Psoas muscle (tissue), 8 donors: ENCODE data around the gene ELMOD1. TPM values are rescaled to one million over a fixed set of nuclear protein-coding genes. Genes with fewer than 3 reads are reported as not detected.

ENCODE experiments used
- ATAC-seq, 4 donors: fragments of 200-7000 bp; cut with Tn5 transposase; one replicate each; pipeline ENCODE4 v1.9.1; 2020; ENCODE audit warnings: moderate library complexity in 3 of 4, mild to moderate bottlenecking in 2 of 4
- DNase-seq, 2 donors: peaks; one replicate each; pipeline ENCODE4 v3.0.0-alpha.2; 2020
- H3K27ac ChIP-seq: fragments of 200-600 bp; one replicate; pipeline ENCODE4 v1.8.0; 2022
- H3K27me3 ChIP-seq, 3 donors: fragments of 200-600 bp in 1 of 3; one replicate each; pipeline versions ENCODE4 v1.6.1 to v1.8.0; 2013 to 2022; ENCODE audit warnings: low read length in 2 of 3, mild to moderate bottlenecking in 2 of 3, moderate library complexity in 1 of 3; ENCODE audit not compliant: insufficient read depth in 3 of 3
- H3K36me3 ChIP-seq, 2 donors: fragments of 200-600 bp in 1 of 2; one replicate each; pipeline versions ENCODE4 v1.6.1 to v1.8.0; 2013 to 2022; ENCODE audit warnings: low read depth in 1 of 2, mild to moderate bottlenecking in 1 of 2, moderate library complexity in 1 of 2; ENCODE audit not compliant: insufficient read depth in 1 of 2
- H3K4me1 ChIP-seq: fragments of 200-600 bp; one replicate; pipeline ENCODE4 v1.8.0; 2022
- H3K4me3 ChIP-seq: fragments of 200-600 bp; one replicate; pipeline ENCODE4 v1.8.0; 2022; ENCODE audit warnings: mild to moderate bottlenecking
- H3K9me3 ChIP-seq: fragments of 200-600 bp; one replicate; pipeline ENCODE4 v1.8.0; 2022
- WGBS, 3 donors: extraction: QIAGEN DNeasy Blood & Tissue Kit; methylation state at CpG; one replicate each; pipeline versions ENCODE4 v1.1.6 to v1.1.7; 2013; 5-methylcytosine and 5-hydroxymethylcytosine counted together
- intact Hi-C, 2 donors: fragments of 100-400 bp; cut with DNase I; formaldehyde crosslinking; loops; one replicate each; pipeline versions ENCODE4 v1.11.0 to v1.14.2; 2022
- polyA plus RNA-seq, 3 donors: library from polyadenylated mRNA; stranded (reverse); fragments of 200-250 nt; gene quantifications; one replicate each; pipeline ENCODE4 v1.2.3, GENCODE V29; 2013
- total RNA-seq, 4 donors: library from RNA; stranded (reverse); fragmentation: NEBNext Ultra II Directional in 2 of 4; extraction: Animal tissue kit (Norgen Biotek cat#: 25700) in 2 of 4; gene quantifications; one replicate each; pipeline versions ENCODE4 v1.2.1 to v1.2.4, GENCODE V29; 2021 to 2023
- TF ChIP-seq, protein P1 (sequence below): fragments of 200-600 bp; IDR thresholded peaks from one replicate; pipeline ENCODE4 v1.8.0; 2022; ENCODE audit warnings: antibody characterized with exemption
- donor health status: healthy with polysubstance abuse.
- donor health status: DM: no; HTN: no; CAD: no; lungs with moderate emphysema.
- donor health status: Bipolar disorder and iron deficiency.
- donor health status: healthy.
- donor health status: DM: yes; HTN: yes; CAD: no.
- donor health status: DM: no; HTN: no; CAD: no.
- donor health status: DM: no; HTN: no; CAD: no.
- donor health status: DM: yes; HTN: yes; CAD: no.

ELMOD1 gene
- total and polyA plus RNA-seq, 7 donors = 0.17 to 4.7 (median 1.4) TPM

DNA sequence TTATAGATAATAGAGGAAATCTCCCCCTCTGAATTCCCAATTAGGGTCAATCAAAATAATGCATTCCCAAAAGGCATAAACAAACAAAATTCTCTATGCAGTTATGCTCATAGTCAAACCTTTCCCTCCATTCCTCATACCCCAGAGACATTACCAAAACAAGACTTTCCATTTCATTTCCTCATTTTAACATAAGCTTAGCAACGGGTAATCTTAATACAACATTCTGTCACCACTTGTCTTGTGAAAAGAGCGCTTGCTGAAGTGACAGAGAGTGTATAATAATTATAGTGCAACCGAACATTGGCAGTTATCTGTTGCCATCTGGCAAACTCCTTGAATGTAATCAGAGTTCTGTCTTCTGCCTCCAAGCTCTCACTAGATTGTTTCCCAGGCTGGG, 122.1 kb downstream of the ELMOD1 start:
- H3K4me1 ChIP-seq = peaks cover 34% of the 10 kb centered on the region
- H3K36me3 ChIP-seq = peaks cover 0 to 9% of the 10 kb centered on the region in 2 donors
- peak overlapping the region; percentile 77 for H3K4me3 ChIP-seq
- TF ChIP-seq, protein P1, sequence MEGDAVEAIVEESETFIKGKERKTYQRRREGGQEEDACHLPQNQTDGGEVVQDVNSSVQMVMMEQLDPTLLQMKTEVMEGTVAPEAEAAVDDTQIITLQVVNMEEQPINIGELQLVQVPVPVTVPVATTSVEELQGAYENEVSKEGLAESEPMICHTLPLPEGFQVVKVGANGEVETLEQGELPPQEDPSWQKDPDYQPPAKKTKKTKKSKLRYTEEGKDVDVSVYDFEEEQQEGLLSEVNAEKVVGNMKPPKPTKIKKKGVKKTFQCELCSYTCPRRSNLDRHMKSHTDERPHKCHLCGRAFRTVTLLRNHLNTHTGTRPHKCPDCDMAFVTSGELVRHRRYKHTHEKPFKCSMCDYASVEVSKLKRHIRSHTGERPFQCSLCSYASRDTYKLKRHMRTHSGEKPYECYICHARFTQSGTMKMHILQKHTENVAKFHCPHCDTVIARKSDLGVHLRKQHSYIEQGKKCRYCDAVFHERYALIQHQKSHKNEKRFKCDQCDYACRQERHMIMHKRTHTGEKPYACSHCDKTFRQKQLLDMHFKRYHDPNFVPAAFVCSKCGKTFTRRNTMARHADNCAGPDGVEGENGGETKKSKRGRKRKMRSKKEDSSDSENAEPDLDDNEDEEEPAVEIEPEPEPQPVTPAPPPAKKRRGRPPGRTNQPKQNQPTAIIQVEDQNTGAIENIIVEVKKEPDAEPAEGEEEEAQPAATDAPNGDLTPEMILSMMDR = no peak
- DNase-seq = no peak
- peak overlapping the region; percentile 91 for H3K27ac ChIP-seq
- intact Hi-C loops = no loop called here
- H3K27me3 ChIP-seq = no peaks in the 10 kb centered on the region
- peak; percentile 28 to 69 (median 48) for ATAC-seq
- 1 to 6% (median 5%) methylated on average over 3 of the region's 3 CpGs for WGBS, 3 donors
- H3K9me3 ChIP-seq = no peaks in the 10 kb centered on the region

Other genes starting within 250 kb of the ELMOD1 start
- 10 to 100 TPM in 1 of 4 donors, 1 to 10 TPM in 3; 6.8 to 10.3 (median 8.6) TPM for gene CWF19L2, start 133.3 kb upstream of the ELMOD1 start, total RNA-seq
- 1 to 10 TPM; 3.0 to 8.1 (median 3.8) TPM for gene CWF19L2, start 133.3 kb upstream of the ELMOD1 start, polyA plus RNA-seq
- 10 to 100 TPM in 1 of 4 donors, 1 to 10 TPM in 3; 6.8 to 11.6 (median 8.1) TPM for gene ALKBH8, start 25.4 kb upstream of the ELMOD1 start, total RNA-seq
- 10 to 100 TPM in 1 of 3 donors, 1 to 10 TPM in 2; 4.2 to 23.8 (median 4.7) TPM for gene ALKBH8, start 25.4 kb upstream of the ELMOD1 start, polyA plus RNA-seq
- gene SLN, start 120.9 kb downstream of the ELMOD1 start, total RNA-seq = 1,000 to 10,000 TPM; 1,477 to 8,637 (median 4,141) TPM
- 1,000 to 10,000 TPM in 2 of 3 donors, 100 to 1,000 TPM in 1; 475 to 3,094 (median 2,485) TPM for gene SLN, start 120.9 kb downstream of the ELMOD1 start, polyA plus RNA-seq